Fibroblast of skin of abdomen (primary cell): ENCODE data around the gene FAP. TPM values are rescaled to one million over a fixed set of nuclear protein-coding genes. Genes with fewer than 3 reads are reported as not detected.

ENCODE experiments used
- DNase-seq: peaks from one replicate; pipeline ENCODE4 v3.0.0-alpha.2; 2013
- polyA plus RNA-seq, 2 experiments: library from polyadenylated mRNA; unstranded; fragments of 120-200 nt; gene quantifications; one replicate each; pipeline ENCODE4 v1.2.1, GENCODE V29; 2013; ENCODE audit not compliant: insufficient read length in 2 of 2

Gene FAP, protein sequence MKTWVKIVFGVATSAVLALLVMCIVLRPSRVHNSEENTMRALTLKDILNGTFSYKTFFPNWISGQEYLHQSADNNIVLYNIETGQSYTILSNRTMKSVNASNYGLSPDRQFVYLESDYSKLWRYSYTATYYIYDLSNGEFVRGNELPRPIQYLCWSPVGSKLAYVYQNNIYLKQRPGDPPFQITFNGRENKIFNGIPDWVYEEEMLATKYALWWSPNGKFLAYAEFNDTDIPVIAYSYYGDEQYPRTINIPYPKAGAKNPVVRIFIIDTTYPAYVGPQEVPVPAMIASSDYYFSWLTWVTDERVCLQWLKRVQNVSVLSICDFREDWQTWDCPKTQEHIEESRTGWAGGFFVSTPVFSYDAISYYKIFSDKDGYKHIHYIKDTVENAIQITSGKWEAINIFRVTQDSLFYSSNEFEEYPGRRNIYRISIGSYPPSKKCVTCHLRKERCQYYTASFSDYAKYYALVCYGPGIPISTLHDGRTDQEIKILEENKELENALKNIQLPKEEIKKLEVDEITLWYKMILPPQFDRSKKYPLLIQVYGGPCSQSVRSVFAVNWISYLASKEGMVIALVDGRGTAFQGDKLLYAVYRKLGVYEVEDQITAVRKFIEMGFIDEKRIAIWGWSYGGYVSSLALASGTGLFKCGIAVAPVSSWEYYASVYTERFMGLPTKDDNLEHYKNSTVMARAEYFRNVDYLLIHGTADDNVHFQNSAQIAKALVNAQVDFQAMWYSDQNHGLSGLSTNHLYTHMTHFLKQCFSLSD
- polyA plus RNA-seq (2013, experiment 1 of 2; ENCODE audit: insufficient read length): 192 TPM
- 188 TPM for polyA plus RNA-seq (2013, experiment 2 of 2; ENCODE audit: insufficient read length)

DNA sequence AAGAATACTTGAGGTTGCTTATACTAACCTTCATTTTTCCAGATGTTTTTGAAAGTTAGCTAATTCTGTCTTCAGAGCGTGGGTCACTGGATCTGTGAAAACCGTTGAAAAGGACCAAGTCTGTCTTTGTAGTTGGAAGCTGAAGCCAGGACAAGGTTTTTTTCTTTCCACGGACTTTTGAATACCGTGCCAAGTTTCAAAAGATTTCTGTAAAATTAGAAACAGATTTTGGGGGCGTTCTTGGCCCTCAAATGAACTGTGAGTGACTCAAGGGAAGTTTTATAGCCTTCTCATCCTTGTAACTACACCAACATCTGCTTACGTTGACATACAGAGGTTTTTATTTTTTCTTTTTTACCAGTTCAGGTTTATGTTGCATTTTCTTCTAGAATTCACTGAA lies at the start of gene FAP:
FAP (minus strand) TSS at position 152 of the 400 bp plus-strand sequence; CDS start at position 34, 118 bp downstream.
- peak; percentile 97 for DNase-seq

DNA sequence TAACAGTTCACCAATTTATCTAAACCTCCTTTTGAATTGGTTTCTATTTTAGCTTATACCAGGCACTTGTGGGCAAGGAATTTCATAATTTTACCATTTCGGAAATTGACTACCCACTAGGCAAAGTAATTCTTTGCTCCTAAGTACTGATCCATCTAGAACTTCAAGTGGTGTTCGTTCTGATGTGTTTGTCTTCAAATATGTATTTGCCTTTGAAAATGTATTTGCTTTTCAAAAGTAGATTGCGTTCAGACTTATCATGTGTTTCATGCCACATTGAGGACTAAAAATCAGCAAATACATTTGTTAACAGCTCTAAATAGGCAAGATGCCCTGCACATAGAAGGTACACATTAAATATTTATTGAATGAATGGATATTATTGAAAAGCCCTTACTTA lies 48.5 kb upstream of the FAP start:
- DNase-seq: no peak

DNA sequence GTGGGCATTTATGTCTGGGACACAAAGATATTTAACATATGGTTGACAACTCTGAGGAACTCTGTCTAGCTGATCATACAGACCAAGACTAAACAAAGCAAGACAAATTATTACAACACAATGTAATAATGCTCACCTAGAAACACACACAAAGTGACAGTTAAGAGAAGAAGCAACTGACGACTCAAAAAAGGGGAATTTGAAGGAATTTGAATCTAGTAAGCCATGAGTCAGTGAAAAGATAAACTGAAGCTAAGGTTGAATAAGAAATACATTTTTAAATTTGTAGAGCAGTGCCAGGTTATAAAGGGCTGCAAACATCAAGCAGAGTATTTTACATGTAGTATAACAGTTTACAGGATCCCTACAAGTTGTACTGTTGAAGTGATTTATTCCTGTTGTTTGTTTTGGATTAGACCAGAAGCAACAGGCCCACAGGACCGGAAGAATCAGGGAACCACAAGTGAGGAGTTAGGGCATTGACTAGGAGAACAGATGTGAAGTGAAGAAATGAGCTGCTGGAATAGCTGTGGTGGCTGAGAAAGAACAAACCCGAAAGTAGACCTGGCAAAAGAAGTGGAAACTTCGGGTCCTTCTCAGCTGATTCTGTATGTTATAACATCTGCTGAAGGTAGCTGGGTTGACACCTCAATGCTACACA lies 39.6 kb upstream of the FAP start:
- peak; percentile 51 for DNase-seq

DNA sequence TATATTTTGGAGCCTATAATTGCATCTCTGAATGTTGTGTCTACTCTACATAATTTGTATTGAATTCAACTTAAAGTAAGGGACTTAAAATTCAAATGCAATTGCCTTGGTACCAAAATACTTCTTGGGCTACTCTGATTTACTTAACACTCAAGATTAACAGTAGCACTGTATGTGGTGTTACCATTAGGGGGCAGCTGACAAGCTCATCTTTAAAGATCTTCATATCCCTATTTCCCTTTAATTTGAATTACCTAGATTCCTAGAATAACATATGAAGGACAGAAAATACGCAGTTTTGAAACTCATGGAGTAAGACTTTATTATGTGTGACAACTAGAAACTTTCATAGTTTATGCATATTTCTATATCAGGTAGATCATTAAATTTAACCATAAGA lies 37.4 kb upstream of the FAP start:
- DNase-seq: no peak

DNA sequence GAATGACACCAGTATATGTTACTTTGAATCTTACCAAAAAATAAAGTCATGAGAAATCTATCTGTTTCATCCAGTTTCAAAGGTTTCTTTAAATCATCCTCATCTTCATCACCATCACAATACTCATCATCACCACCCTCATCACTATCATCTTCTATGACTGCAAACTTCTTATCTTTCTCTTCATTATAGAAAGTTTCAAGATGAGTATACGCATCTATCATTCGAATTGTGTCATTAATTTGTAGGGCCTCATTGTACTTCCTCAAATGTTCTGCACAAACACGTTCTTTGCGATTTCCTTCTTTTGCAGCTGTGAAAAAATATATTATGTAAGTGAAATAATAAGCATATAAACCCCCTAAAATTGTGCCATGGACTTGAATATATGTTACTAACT lies 34.1 kb upstream of the FAP start:
- DNase-seq: no peak

DNA sequence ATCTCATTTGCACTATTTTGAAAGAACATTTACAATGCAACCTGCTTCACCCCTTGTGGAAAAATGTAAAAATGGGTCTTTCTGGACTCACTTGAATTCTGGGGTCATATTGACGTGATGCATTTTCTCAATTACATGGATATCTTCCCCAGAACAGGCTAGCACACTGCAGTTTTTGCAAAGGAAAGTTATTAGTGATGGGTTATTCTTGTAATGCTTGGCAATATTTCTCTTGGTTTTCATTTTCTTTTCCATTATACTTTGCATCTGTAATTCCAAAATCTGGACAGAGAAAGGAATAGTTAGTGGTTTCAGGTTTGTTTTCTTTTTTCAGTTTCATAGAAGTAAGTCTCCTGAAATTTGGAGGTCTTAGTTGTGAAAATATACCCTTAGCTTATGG lies 24.8 kb upstream of the FAP start:
- DNase-seq: no peak

DNA sequence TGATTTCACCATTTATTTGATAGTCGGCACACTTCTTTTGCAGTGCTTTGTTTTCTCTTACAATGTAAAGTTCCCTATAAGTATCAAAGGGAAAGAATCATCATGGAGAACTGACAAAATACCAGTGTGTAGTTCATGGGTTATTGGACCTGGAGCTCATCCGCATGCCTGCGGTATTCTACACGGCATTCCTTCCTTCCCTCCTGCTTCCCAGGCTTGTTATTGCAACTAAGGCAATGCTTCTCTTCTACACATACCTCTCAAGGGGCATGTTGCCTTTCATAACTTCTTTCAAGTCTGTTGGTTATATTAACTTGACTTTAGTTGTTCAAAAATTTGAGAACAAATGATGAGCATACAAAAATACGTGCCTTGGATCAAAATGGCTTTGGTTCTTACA lies 24.3 kb upstream of the FAP start:
- no peak for DNase-seq

DNA sequence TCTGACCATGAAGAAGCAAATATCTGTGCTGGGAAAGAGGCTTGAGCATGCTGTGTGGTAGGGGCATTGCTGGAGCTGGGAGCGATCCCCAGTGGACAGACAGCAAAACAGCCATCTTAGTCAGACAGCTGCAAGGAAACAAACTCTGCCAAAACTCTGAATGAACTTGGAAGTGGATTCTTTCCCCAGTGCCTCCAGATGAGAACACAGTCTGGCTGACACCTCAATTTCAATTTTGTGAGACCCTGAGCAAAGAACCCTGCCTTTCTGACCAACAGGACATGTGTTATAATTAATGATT lies 23.2 kb upstream of the FAP start:
- no peak for DNase-seq

DNA sequence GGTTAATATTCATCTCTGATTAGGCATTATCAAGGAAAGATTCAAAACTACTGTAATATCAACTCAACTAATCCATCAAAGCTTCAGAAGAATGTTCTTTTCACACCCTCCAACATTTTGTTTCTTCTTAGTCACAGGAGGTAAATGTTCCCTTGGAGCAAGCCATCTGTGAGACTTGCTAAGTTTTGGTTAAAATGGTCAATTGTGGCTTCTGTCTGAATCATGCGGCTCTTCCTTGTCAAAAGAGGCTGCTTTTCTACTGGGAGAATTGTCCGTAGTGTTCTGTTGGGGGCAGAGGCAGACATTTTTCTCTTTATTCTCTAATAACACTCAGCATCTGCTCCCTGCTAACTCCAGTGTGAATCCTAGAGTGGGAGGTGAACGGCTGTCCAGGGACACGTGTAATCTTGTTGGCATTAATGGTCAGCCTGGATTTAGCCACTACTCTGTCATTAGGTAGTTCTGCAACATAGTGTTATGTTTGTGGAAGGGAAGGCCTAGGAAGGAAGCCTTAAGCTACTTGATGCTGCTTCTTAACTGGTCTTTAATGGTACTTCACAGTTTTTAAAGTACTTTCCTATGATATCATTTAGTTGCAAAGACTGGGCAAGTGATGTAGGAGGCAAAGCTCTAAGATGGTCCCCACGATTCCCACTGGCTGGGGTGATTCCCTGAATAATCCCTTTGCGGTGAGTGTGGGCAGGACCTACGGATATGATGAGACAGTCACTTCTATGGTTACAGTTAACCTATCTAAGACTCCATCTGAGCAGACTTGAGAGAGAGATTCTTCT lies 22.6 kb upstream of the FAP start:
- no peak for DNase-seq

DNA sequence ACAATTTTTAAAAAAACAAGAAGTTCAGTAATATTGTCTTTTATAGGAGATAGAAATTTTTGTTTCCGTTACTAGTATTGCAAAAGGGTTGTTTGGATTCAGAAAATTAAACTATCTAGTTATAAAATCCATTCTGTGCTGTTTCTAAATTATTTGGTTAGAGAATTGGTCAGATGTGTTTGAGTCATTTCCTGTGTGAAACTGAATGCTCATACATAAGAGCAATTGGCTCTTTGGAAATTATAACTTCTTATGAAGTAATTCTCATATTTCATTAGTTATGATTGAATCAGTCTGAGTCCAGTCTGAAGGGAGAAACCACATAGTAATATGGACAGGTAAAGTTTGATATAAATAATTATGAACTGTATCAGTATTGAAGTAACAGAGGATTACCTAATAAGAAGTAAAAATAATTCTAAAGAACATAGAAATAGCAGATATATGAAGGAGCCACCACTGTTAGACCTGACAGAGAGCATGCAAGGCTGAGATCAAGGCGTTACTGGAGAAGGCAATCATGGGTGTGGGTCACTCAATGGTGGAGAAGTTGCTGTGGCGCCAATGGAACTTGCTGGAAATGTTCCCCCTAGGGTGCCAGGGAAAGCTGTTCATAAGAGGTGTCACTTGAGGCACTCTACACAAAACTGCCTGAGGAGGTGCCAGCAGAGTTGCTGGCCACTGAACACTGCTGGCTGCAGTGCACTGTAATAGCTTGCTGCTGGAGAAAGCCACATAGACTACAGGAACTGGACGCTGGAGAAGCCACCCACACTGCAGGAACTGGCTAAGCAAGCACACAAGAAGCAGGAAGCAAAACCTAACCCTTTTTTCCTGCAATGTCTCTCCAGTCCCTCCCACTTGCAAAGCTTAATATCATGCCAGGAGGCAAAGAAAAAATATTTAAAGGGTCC lies 18.0 kb upstream of the FAP start:
- DNase-seq: peak; percentile 61

DNA sequence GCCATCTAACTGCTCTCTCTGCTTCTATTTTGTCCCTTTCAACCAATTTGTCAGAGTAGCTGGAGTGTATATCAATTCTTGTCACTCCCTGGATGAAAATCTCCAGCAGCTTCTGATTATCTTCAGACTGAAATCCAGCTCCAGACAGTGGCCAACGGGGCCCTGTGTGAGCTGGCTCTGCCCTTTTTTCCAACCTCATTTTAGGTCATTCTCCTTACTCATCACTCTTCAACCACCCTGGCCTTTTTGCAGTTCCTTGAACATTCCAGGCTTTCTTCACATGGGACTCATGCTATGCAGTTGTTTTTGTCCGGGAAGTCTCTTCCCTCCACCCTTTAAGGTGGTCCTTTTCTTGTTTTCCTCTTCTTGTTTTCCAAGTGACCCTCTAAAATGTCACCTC lies 15.4 kb upstream of the FAP start:
- DNase-seq: peak; percentile 68

DNA sequence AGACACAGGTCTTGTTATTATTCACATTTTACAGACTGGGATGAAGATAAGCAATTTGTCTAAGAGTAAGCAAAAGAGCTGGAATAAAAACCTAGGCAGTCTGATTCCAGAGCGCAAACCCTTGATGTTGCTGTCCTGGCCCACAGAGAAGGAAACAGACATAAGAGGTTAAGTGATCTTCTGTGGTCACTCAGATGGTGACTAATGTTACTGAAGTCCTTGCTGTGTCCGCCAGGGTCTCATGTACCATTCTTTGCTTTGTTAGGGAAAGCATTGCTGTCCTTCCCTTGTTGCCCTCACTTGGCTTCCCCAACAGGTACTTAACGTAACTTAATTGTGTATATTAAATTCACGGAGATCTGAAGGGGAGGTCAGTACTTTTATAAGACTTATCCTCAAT lies 14.9 kb upstream of the FAP start:
- DNase-seq: no peak

DNA sequence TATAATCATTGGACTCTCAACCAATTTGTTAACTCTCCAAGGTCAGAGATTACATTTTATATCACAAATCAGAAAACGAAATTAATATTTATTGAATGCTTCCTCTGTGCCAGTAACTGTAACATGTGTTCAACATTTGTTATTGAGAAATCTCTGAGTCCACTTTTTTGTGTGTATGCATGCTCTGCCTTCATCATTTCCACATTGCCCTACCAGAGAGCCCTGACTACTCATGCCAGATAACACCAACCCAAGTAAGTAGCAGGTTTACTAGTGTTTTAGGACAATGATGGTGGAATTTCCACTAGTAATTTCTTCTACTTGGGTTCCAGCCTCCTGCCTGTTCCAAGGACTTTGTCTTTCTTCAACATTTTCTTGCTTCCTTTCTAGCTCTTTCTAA lies 14.2 kb upstream of the FAP start:
- peak; percentile 55 for DNase-seq

DNA sequence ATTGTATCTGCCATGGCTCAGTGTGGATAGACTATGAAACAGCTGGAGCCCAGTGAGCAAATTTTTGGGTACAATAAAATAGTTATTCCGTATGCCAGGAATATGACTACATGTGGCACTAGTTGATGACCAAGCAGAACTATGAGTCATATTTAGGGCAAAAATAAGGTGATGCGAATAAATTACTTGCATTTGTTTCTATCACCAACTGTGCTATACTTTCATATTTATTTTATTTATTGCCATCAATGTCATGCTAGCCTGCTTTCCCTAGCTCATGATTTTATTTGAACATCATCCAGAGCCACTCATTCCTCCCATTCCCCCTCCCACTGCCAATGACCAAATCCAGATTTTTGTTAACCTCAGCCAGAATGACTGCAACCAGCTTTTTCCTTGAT lies 13.3 kb upstream of the FAP start:
- DNase-seq: peak; percentile 86

DNA sequence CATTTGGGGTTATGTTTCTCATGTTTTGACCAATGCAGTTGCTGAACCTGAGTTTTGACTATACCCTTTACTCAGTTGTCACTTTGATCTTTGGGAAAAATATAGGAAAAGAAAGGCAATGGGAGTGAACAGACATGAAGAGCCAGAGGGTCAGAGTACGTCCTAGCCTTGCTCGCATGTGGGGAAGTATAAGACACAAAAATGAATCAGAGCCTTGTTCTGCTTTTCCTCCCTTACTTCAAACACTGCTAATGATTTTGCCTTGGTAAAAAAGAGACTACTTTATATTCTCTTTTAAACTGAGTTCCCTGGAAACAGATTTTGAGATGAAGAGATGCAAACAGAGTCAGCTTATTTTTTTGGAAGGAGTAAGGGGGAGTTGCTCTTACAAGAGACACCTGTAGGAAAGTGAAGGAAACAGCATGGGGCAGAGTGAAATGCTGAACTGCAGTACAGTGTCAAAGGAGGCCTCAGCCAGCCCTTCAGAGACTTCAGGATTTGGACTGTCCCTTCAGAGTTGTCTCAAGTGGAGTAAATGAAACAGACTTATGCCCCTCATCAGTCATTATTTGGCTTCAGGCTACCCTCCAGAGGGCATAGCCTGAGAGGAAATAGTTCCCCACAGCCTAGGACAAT lies 11.1 kb upstream of the FAP start:
- no peak for DNase-seq

DNA sequence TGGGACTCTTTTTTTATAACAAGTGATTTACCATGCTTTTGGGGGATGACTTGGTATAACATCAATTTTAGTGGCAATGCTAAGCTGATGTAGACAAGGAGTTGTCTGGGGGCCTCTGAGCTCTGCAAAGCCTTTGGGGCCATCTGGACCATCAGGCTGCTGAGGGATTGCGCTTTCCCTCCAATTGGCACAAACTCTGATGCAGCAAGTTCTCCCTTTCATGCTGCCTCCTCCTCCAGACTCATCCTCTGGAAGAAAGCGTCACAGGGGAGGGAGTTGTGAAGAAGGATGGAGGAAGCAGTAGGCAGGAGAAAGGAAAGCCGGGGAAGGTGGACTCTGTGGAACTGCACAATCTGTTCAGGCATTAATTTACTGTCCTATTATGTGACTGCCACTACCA lies 10.2 kb upstream of the FAP start:
- DNase-seq: no peak

DNA sequence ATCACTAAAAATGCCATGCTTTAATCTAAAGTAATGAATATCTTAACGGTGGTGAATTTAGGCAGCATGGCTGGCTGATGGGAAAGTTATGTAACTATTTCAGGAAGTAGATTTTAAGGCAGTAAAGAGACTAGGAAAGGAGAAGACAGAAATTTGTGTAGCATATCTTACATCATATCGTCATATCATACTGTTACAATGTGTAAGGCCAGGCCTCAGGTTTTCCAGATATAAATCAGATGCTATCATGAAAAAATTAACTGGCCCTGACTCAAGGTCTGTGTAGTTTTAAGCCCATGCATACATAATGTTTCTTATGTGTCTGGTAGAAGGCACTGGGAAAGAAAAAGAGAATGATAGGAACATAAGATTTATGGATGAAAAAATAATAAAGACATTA lies 8.9 kb upstream of the FAP start:
- DNase-seq: peak; percentile 88

DNA sequence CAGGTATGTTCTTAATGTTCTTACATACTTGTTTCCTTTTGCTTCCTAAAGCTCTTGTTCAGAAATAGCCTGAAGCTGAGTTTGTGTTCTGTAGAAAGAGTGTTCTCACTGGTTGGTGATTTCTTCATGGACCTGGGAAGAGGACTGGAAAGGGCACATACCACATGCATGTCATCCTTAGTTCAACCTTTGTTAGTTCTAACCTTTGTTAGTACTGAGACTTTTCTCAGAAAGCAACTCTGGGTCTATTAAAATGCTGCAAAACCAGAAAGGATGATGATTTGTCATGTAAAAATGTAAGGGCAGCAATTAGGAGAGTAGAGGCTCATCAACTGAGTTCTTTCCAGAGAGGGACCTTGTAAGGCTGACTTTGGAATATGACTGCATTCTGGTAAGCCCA lies 2.5 kb upstream of the FAP start:
- DNase-seq: peak; percentile 84

DNA sequence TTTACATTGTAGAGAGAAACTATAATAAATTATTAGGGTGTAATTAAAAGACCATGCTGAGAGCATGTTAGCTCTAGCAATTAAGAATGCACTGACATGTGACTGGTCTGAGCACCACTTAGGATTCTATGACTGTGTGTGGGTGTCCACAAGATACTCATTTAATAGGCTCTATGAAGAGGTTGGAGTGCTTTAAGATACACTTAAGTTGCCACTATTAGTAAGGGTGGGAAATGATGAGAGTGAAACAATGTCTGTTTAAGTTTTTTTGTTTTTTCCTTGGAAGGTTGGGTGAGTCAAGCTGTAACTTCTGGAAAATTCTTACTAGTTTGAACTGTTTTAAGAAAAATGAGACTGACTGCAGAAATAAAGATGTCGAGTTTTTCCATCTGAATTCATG lies 1.8 kb upstream of the FAP start:
- DNase-seq: peak; percentile 45

DNA sequence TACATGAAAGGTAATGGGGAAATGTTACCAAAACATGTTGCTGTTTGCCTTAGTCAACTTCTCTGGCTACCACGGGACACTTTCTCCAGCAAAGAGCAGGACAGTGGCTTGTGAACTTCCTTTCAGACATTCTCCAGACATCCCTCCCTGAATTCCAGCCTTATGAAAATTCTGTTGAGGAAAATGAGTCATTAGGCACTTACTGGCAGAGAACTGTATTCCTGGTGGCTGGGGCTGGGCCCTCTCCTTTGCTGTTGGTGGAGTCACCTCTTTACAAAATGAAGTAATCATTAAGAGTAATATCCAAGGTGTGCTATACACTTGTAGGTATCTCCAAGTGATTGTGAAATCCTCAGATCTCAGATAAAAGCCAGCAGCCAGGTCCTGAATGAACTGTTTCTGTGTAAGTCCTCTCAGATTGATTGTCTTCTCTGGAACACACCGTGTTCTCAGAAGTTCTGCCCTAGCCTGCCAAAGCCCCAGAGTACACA lies 1.3 kb upstream of the FAP start:
- DNase-seq: peak; percentile 96

DNA sequence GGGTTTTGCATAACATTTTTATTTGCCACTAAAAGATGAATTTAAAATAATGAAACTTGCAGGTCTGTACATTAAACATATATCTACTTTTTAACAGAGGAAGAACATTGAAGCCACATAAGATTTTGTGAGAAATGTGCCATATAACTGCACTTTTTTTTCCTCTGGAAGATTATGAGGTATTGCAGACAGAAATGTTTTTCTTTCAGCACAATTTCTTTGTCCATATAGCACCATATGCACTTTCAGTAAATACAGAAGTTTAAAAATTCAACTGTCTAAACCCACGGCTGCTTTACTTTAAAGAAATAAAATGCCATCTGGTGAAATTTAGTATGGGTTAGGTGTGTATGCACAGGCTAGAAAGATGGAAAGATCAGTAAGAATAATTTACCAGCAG lies 470 bp upstream of the FAP start:
- no peak for DNase-seq
